GM19193 (cell line): Measurements from ENCODE around the gene MGAT5B.

ENCODE experiments used
- POLR2A ChIP-seq: IDR thresholded peaks from 4 replicates; pipeline ENCODE4 v1.6.1; 2011; ENCODE audit not compliant: insufficient read depth, insufficient read length; ENCODE audit errors: extremely low read depth

The MGAT5B gene

GRCh38 chr17:76974721-76975120 is 106.5 kb downstream of the MGAT5B start:
- no peak for TF ChIP-seq POLR2A

GRCh38 chr17:76981545-76982295 is 113.5 kb downstream of the MGAT5B start:
- TF ChIP-seq POLR2A, result no peak

DNA sequence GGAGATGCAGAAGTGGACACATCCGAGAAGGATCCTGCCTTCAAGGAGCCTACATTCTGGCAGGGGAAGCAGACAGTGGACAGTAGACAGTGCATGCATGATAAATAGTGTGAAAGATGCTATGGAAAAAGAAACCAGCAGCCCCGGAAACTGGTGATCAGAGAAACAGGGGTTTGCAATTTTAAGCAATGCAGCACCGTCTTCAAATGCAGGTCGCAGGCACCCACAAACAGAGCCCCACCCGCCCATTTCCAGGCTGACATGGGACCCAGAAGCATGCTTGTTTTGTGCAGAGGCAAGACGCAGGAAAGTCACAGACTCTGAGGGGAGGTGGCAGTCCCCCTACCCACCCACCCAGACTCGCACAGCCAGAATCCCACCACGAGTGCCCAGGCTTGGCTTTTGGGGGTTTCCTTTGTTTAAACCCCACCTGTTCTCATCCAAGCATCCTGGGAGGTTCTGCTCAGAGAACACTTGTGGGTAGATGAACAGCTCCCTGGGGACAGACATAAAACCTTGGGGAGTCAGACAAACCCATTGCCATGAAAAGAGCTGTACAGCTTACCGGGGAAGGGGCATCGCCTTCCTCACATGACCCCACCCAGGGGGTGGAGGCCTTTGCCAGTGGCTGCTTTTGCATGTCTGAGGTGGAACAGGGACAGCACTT is 114.3 kb downstream of the MGAT5B start:
- no peak for TF ChIP-seq POLR2A

DNA sequence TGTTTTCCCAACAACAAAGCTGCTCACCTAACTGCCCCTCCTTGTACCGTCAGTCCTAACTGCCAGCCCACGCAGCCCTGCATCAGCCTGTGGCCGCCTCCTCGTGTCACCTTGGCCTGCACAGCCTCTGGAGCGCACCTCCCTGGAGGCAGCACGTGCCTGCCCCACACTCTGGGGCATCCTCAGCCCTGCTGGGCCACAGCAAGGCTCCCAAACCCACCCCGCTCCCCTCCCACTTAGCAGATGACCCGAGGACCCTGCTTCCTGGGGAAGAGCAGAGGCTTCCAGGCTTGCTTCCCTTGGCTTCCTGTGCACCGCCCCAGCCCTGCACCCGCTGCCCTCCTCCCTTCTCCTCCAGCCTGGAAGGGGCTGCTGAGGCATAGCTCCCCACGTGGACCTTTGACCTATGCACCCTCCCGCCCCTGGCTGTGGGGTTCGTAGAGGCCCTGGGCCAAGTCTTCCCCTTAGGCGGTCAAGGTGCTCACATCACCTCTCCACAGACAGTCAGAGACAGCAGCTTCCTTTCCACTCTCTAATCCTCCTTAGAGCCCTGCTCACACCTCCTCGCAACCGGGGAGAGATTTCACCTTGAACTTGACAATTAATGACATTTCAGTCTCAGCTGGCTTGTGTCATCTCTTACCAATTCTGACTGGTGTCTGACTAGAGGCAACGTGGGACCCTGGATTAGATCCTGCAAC is 115.0 kb downstream of the MGAT5B start:
- no peak for TF ChIP-seq POLR2A

- no peak for TF ChIP-seq POLR2A
Observed at GRCh38 chr17:76986365-76986764, 118.2 kb downstream of the MGAT5B start.

GRCh38 chr17:76987486-76988093 is 119.4 kb downstream of the MGAT5B start:
- TF ChIP-seq POLR2A, result no peak

- no peak for TF ChIP-seq POLR2A
Observed at GRCh38 chr17:76988796-76989195, 120.6 kb downstream of the MGAT5B start.

GRCh38 chr17:76989519-76989918 is 121.3 kb downstream of the MGAT5B start:
- no peak for TF ChIP-seq POLR2A

GRCh38 chr17:76992891-76993290 is 124.7 kb downstream of the MGAT5B start:
- TF ChIP-seq POLR2A, result no peak

DNA sequence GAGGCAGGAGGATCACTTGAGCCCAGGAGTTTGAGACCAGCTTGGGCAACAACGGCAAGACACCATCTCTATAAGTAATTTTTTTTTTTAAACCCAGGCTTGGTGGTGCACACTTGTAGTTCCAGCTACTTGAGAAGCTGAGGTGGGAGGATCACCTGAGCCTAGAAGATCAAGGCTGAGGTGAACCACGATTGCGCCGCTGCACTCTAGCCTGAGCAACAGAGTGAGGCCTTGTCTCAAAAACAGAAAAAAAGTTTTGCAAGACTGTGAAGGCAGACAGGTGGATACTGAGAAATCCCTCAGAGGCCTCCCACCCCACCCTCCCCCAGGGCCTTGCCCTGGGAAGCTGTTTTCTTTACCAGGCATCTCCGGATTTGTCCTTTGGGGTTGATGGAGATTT is 125.4 kb downstream of the MGAT5B start:
- no peak for TF ChIP-seq POLR2A

- no peak for TF ChIP-seq POLR2A
Observed at GRCh38 chr17:76994237-76994637, 126.0 kb downstream of the MGAT5B start.

GRCh38 chr17:76995387-76996105 is 127.3 kb downstream of the MGAT5B start:
- TF ChIP-seq POLR2A, result no peak

DNA sequence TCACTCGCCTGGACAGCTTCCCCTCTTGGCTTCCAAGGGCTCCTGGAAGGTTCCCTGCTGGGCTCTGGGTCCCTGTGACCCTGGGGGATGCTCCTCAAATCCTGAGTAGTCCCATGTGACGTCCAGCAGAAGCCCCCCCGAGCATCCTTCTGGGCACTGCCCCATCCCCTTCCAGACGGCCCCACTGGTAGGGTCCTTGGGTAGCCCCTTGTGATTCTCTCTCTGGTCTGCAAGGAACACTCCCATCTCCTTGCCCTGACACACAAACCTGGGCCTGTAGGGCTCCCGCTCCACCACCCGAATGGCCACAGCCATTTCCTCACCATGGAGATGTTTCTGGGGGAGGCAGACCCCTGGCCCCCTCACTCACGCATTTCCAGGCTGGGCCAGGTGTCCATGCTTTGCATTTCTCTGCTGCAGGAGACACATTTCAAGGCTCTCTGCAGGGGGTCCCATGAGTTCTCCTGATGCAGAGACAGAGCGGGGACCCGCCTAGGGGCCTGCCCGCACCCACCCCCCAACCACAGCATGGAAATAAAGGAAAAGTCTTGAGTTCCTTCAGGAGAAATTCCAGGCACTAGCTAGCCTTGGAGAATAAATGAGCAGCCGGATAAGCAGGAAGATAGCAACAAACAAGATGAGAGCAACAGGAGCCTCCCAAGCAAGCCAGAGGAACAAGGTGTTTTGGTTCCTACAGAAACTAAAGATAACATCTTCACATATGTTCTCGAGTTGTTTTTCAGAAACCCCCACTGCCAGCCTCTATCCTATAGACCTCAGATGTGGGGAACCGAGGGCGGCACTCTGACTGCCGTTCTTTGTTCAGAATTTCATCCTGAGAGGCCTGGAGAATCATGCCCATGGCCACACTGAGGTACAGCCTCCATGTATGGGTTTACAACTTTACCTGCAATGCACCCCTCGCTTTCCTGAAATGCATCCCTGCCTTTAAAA is 128.8 kb downstream of the MGAT5B start:
- TF ChIP-seq POLR2A, result no peak

GRCh38 chr17:76997981-76998531 is 129.9 kb downstream of the MGAT5B start:
- TF ChIP-seq POLR2A, result no peak

- TF ChIP-seq POLR2A, result no peak
Observed at GRCh38 chr17:76998839-76999238, 130.6 kb downstream of the MGAT5B start.
